Skin epidermis (tissue), 12 donors: Measurements from ENCODE around the gene LEMD1.
"Not testable (repeated sequence)": the region's sequence is repeated elsewhere in the genome, so short reads cannot be mapped to it uniquely, and the experiment has no call there.

Experiments
- H3K27ac ChIP-seq, 21 experiments: fragments of 200-600 bp; sonication (generic) in 11 of 21; one replicate each; pipeline ENCODE4 v1.5.0; 2020; ENCODE audit warnings: mild to moderate bottlenecking in 3 of 21, inconsistent platforms in 2 of 21, moderate library complexity in 2 of 21
- H3K4me3 ChIP-seq, 7 experiments: fragments of 200-600 bp; sonication (generic) in 2 of 7; one replicate each; pipeline ENCODE4 v1.5.0; 2020; ENCODE audit warnings: inconsistent platforms in 2 of 7, mild to moderate bottlenecking in 2 of 7, moderate library complexity in 1 of 7

LEMD1 gene

GRCh38 chr1:205365945-205366463 is 55.9 kb downstream of the LEMD1 start:
- H3K27ac ChIP-seq, result no peak overlapping the region

DNA sequence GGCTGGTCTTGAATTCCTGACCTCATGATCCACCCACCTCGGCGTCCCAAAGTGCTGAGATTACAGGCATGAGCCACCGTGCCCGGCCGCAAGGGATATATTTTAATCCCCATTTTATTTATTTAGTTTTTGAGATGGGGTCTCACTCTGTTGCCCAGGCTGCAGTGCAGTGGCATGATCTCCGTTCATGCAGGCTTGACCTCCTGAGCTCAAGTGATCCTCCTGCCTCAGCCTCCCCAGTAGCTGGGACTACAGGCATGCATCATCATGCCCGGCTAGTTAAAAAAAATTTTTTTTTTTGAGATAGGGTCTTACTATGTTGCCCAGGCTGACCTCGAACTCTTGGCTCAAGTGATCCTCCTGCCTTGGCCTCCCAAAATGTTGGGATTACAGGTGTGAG is 56.8 kb downstream of the LEMD1 start:
- H3K27ac ChIP-seq, H3K4me3 ChIP-seq: not testable (repeated sequence)

More at GRCh38 chr1:205365945-205366463, 55.9 kb downstream of the LEMD1 start:
- H3K4me3 ChIP-seq, result no peak overlapping the region

DNA sequence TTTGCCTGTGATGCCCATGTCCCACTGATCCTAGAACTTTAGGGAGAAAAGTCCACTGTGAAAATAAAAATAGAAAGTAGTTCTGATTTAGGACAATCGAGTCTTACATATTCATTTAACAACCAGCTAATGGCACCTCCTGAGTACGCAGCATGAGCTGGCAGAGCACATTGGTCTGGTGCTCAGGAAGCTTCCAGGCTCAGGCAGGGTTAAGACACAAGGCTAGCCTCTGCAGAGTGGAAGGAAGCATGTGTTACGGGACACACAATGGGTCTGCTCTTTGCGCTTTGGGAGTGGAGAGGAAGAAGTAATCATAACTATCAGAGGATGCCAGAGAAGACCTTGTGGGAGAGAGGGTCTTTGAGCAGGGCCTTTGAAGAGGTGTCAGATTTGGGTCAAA is 61.0 kb downstream of the LEMD1 start:
- H3K27ac ChIP-seq, result no peak overlapping the region
- H3K4me3 ChIP-seq, result no peak overlapping the region

- H3K4me3 ChIP-seq, result no peak overlapping the region
- H3K27ac ChIP-seq, result no peak overlapping the region
Measured at GRCh38 chr1:205359771-205360565, 61.9 kb downstream of the LEMD1 start.

- no peak overlapping the region for H3K27ac ChIP-seq
Measured at GRCh38 chr1:205358579-205358978, 63.3 kb downstream of the LEMD1 start.

DNA sequence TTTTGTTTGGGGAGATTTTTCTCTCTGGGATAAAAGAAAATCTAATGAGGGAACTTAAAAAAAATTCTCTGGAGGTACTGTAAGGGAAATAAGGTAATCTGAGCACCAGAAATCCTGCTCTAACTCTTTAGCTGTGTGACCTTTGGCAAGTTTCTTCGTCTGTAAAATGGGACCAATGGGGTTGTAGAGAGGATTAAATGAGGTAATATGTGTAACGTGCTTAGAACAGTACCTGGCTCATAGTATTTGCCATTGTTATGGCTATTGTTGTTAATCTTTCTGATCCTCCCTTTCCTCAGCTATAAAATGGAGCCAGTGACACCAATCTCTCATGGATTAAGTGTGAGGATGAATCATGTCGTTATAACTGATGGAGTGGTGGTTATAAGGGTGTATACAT is 64.3 kb downstream of the LEMD1 start:
- Histone ChIP-seq H3K27ac (no peak overlapping the region), H3K4me3 (no peak overlapping the region)

More at GRCh38 chr1:205358579-205358978, 63.3 kb downstream of the LEMD1 start:
- H3K4me3 ChIP-seq, result no peak overlapping the region

GRCh38 chr1:205356440-205357139 is 65.3 kb downstream of the LEMD1 start, which contains the start of gene KLHDC8A:
Gene KLHDC8A (minus strand): TSS chr1:205356922. CDS start chr1:205343604, 13,318 bp downstream.
- Histone ChIP-seq H3K4me3 (no peak within 1 kb of the TSS), H3K27ac (no peak within 1 kb of the TSS)

DNA sequence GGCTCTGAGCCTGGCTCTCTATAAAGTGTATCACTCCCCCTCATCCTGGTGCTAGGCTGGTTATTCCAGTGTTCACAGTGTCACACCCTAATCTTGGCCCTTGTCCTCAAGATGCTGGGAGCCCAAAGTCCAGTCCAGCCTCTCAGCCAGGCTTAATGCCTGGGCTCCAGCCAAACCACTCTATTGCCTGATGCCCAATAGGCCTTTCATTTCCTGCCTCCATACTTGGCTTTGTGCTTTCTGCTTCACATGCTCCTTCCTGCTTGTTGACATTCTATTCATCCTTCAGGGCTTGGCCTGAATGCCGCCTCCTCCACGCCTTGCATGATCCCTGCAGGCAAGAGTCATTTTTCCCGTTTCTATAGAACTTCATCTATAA is 66.8 kb downstream of the LEMD1 start:
- no peak overlapping the region for H3K27ac ChIP-seq
- H3K4me3 ChIP-seq, result no peak overlapping the region

DNA sequence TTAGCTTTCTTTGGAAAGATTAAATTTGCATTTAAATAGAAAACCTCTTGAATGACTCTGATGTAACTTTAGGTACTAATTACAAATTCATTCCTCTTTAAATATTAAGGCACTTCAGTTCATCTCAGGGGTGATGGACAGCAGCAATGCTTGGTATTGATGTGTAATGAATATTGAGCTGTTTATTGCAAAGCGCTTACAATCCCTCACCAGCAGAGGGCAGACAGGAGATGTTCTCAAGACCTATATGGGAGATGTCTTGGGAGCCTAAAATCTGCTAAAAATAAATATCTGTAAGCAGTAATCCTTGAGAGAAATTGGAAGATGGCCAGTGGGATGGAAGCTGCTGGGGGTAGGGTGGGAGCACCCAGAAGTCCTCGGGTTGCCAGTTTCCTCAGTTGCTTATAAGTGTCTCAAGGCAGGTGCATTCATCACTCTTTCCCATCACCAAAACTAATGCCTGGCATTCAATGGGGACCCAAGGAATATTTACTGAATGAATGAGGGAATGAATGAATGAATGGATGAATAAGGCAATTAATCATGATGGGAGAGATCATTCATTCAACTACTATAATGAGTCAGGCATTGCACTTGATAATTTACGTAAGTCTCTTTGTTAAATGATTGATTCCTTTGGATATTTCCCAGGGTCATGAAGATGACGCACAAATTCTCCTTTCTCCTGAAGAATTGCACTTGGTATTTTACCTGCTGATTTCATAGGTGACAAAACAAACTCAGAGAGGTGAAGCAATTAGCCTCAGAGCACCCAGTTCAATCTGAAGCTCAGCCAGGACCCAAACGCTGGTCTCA is 67.4 kb downstream of the LEMD1 start:
- H3K4me3 ChIP-seq, result no peak overlapping the region
- no peak overlapping the region for H3K27ac ChIP-seq

- H3K27ac ChIP-seq, result no peak overlapping the region
- H3K4me3 ChIP-seq, result no peak overlapping the region
Measured at GRCh38 chr1:205353612-205354011, 68.2 kb downstream of the LEMD1 start.

DNA sequence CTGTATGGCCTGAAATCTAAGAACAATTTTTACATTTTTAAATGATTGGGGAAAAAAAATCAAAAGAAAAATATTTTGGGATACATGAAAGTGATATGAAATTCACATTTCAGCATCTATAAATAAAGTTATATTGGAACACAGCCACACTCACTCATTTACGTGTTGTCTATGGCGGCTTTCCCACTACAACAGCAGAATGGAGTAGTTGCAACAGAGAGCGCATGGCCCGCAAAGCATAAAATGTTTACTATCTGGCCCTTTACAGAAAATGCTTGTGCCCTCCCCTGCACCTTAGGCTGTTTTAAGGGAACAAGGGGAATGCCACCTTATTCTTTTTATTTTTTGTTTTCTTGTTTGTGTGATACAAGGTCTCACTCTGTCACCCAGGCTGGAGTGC is 68.7 kb downstream of the LEMD1 start:
- Histone ChIP-seq H3K4me3 (no peak overlapping the region), H3K27ac (no peak overlapping the region)

- Histone ChIP-seq H3K27ac (no peak overlapping the region), H3K4me3 (no peak overlapping the region)
Measured at GRCh38 chr1:205351984-205352713, 69.7 kb downstream of the LEMD1 start.

DNA sequence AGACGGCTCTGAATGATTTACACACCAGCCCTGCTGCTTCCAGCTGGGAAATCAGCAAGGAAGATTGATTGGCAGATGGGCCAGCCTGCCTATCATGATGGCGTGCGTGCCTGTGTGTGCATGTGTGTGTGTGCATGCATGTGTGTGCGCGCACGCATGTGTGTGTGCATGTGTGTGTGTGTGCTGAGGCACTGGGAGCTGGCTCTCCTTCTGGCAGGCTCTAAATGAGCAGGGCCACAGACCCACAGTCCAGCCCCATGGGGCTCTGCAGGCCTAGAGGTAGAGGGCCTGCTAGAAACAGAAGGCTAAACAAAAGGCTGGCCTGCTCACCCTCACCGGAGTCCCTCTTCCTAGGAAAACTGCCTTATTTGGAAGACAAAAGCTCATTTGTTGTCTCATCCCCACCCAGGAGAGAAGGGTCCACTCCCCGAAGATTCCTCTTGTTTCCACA is 71.1 kb downstream of the LEMD1 start:
- no peak overlapping the region for H3K4me3 ChIP-seq
- no peak overlapping the region for H3K27ac ChIP-seq

DNA sequence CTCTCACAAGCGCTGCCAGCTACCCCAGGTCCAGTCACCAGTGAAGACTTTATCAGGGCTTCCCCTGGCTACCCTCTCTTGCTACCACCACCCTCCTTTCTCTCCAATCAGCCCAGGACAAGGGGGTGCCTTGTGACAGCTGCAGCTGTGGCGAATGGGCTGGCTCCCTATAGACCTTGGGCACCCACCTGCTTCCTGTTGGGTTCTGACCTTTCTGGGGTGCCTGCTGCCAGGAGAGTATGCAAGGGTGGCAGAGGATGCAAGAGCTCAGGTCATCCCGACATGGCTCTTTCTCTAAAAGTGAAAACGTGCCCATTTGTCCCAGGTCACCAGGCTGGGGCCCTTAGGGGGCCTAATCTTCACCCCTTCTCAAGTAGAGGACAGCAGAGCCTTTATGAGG is 71.7 kb downstream of the LEMD1 start:
- no peak overlapping the region for H3K27ac ChIP-seq
- no peak overlapping the region for H3K4me3 ChIP-seq

DNA sequence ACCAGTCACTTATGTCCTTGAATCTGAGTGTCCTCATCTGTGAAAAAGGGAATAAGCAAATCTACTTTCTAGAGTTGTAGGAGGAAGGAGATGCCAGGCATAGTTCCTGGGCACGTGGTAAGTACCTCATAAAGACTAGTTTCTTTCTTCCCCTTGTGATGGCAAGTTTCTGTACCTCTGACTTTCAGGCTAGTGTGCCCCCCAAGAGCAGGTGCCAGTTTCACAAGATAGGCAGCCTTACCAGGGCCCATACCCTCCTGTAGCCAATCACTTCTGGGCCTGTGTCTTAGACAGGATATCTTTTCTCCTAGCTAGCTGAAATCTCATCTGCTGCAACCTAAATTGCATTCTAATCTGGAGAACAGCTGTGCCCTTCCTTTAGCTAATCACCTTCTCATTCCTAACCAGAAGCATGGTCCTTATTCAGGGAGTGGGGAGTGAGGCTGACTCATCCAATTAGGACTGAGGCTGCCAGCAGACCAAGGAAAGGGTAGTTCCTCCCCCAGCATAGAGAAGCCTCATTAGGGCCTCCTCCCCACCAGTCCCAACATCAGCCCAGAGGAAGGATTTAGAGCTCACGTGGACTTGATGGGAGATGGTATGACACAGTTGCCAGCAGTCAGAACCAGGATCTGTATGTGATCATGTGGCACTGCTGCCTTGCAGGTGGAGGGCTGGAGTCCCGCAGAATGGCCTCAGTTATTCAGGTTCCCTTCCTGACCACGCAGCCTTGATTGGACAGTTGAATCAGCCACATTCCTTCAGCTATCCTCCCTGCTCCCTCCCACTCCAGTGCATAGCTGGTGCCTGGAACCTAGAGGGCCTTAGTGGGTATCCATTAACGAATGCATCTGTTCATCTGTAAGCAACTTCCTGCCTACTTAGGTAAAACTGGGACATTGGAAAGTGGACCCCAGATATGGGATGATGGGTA is 73.0 kb downstream of the LEMD1 start:
- Histone ChIP-seq H3K27ac (no peak overlapping the region), H3K4me3 (no peak overlapping the region)

- H3K4me3 ChIP-seq, result no peak overlapping the region
- H3K27ac ChIP-seq, result no peak overlapping the region
Measured at GRCh38 chr1:205346956-205347574, 74.8 kb downstream of the LEMD1 start.

GRCh38 chr1:205345761-205346160 is 76.1 kb downstream of the LEMD1 start:
- Histone ChIP-seq H3K4me3 (no peak overlapping the region), H3K27ac (no peak overlapping the region)
